Endothelial cell (in vitro differentiated cells): ENCODE results near the gene CRABP2. TPM values are rescaled to one million over a fixed set of nuclear protein-coding genes. Genes with fewer than 3 reads are reported as not detected.

ENCODE experiments used
- DNase-seq: peaks from one replicate; pipeline ENCODE4 v3.0.0; 2021; ENCODE audit warnings: low spot score
- H3K27ac Mint-ChIP-seq: one replicate; pipeline ENCODE4 v1.8.0; 2021; ENCODE audit warnings: mixed read lengths, inconsistent platforms; ENCODE audit not compliant: unreplicated experiment
- H3K27me3 Mint-ChIP-seq: one replicate; pipeline ENCODE4 v1.8.0; 2021; ENCODE audit warnings: mild to moderate bottlenecking, moderate library complexity, mixed read lengths, inconsistent platforms; ENCODE audit not compliant: unreplicated experiment
- H3K36me3 Mint-ChIP-seq: one replicate; pipeline ENCODE4 v1.8.0; 2021; ENCODE audit warnings: mild to moderate bottlenecking, low read depth, mixed read lengths, inconsistent platforms; ENCODE audit not compliant: unreplicated experiment
- H3K4me1 Mint-ChIP-seq: one replicate; pipeline ENCODE4 v1.8.0; 2021; ENCODE audit warnings: mild to moderate bottlenecking, mixed read lengths, inconsistent platforms; ENCODE audit not compliant: unreplicated experiment
- H3K4me3 Mint-ChIP-seq: one replicate; pipeline ENCODE4 v1.8.0; 2021; ENCODE audit warnings: mild to moderate bottlenecking, mixed read lengths, inconsistent platforms; ENCODE audit not compliant: unreplicated experiment
- H3K9me3 Mint-ChIP-seq: one replicate; pipeline ENCODE4 v1.8.0; 2021; ENCODE audit warnings: mixed read lengths, inconsistent platforms; ENCODE audit not compliant: unreplicated experiment
- total RNA-seq: library from RNA; stranded (reverse); fragmentation: NEBNext Ultra II Directional; extraction: Animal tissue kit (Norgen Biotek cat#: 25700); gene quantifications from one replicate; pipeline ENCODE4 v1.2.1, GENCODE V29; 2021; ENCODE audit not compliant: unreplicated experiment
- TF ChIP-seq, protein P1 (sequence below): fragments of 200-600 bp; sonication (generic); IDR thresholded peaks from one replicate; pipeline ENCODE4 v1.5.0; 2021; ENCODE audit warnings: antibody characterized with exemption; ENCODE audit not compliant: unreplicated experiment

The CRABP2 gene
- total RNA-seq, 1 donor from 2014 or later = 9.5 TPM

DNA sequence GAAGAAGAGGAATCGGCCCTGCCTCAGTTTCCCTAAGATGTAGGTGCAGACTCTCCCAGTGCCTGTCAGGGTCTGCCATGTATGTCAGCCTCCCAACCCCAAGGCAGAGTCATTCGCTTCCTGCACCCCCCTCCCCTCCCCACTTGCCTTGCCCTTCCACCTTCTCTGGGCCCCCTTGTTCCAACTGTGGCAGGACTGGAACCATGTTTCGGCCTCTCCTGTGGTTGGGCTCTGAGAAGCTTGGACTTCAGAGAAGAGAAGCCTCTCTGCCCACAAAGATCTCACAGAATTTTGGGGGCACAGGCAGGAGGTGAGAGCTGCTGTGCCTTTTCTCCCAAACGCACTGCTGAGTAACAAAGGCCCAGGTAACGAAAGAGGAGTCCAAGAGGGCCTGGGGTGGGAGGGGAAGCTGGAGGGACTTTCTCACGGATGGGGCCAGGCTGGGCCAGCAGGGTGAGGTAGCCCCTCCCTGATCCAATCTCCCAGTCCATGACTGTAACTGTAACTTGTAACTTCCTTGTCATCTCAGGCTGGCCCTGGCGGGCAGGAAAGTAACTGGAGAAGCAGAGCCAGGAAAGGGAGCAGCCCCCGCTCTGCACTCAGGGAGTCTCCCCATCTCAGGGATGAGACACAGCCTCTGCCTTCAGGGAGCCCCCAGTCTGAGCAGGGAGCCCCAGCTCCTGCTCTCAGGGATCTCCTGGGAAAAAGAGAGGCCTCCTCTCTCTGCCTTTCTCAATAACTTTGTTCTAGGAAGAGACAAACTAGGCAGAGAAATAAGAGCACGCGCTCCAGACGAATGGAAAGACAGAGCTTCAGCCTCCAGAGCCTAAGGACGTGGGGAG, 11.3 kb downstream of the CRABP2 start:
- peak; percentile 40 for DNase-seq
- peak overlapping the region; percentile 57 for H3K27ac Mint-ChIP-seq
- TF ChIP-seq, protein P1, sequence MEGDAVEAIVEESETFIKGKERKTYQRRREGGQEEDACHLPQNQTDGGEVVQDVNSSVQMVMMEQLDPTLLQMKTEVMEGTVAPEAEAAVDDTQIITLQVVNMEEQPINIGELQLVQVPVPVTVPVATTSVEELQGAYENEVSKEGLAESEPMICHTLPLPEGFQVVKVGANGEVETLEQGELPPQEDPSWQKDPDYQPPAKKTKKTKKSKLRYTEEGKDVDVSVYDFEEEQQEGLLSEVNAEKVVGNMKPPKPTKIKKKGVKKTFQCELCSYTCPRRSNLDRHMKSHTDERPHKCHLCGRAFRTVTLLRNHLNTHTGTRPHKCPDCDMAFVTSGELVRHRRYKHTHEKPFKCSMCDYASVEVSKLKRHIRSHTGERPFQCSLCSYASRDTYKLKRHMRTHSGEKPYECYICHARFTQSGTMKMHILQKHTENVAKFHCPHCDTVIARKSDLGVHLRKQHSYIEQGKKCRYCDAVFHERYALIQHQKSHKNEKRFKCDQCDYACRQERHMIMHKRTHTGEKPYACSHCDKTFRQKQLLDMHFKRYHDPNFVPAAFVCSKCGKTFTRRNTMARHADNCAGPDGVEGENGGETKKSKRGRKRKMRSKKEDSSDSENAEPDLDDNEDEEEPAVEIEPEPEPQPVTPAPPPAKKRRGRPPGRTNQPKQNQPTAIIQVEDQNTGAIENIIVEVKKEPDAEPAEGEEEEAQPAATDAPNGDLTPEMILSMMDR = no peak
- no peaks in the 10 kb centered on the region for H3K9me3 Mint-ChIP-seq
- no peak overlapping the region for H3K4me3 Mint-ChIP-seq
- H3K36me3 Mint-ChIP-seq = peaks cover 13% of the 10 kb centered on the region
- peaks cover 37% of the 10 kb centered on the region for H3K4me1 Mint-ChIP-seq
- H3K27me3 Mint-ChIP-seq = peaks cover 20% of the 10 kb centered on the region

DNA sequence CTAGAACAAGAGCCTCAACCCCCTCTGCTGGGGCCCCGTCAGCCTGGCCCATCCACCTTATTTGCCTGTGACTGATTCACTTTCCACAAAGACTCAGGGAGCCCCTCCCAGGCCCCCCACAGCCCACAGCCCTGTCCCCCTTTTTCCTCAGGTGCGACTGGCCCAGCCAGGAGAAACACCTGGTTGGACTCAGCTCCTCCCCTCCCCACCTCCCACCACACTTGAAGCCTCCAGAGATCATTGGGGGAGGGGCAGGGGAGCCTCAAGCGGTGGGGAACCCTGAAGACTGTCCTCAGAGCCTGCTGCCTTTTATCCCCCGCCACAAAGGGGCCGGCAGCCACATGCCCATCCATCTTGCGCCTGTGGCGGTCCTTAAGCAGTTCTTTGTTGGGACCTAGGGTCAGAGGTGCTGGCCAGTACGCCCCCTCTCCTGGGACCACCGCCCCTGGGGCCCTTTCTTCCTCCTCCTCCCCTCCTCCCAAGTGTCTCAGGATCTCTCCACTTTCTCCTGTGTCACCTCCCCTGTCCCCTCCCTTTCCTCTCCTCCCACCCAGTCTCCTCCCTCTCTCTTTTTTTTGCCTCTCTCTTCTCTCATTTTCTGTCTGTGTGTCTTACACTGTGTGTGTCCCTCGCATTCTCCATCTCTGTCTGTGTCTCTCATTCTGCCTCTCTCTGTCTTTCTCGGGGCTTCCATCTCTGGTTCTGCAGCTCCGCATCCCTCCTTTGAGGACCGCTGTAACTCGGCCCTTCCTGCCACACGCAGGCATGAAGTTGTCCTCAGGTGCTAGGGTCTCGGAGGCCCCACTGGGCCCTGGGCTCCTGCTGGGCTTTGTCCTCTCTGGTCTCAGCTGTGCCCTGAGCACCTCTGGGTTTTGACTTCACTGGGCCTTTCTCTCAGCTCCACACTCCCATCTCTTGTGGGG, 12.2 kb downstream of the CRABP2 start:
- no peak for DNase-seq
- no peak overlapping the region for H3K27ac Mint-ChIP-seq
- TF ChIP-seq, protein P1 = no peak
- peaks cover 37% of the 10 kb centered on the region for H3K4me1 Mint-ChIP-seq
- H3K27me3 Mint-ChIP-seq = peaks cover 23% of the 10 kb centered on the region
- no peaks in the 10 kb centered on the region for H3K9me3 Mint-ChIP-seq
- H3K4me3 Mint-ChIP-seq = peak overlapping the region; percentile 68
- H3K36me3 Mint-ChIP-seq = peaks cover 8% of the 10 kb centered on the region

DNA sequence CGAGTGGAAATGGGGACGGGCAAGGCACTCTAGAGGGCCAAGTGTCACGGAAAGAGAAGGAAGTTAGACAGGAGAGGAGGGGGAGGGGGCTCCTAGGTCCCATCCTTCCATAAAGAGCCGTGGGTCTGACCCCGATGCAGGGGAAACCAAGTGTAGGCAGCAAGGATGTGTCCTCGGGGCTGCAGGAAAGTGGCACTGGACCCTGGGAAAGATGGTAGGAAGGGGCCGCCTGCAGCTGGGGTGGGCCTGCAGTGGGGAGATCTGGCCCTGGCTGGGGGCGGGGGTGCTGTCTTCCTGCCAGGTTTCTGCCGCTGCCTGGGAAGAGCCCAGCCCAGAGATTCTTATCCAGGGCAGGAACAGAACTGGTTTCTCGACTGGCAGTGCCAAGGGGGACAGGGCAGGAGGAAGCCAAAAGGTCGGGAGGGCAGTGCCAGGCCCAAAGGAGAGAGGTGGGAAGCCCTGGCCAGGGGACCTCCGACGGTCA, 12.9 kb downstream of the CRABP2 start:
- Mint-ChIP-seq H3K4me3 (peak overlapping the region; percentile 60), H3K27me3 (peaks cover 23% of the 10 kb centered on the region), H3K4me1 (peaks cover 37% of the 10 kb centered on the region), H3K27ac (no peak overlapping the region), H3K36me3 (peaks cover 8% of the 10 kb centered on the region), H3K9me3 (no peaks in the 10 kb centered on the region)
- DNase-seq = no peak
- TF ChIP-seq, protein P1 = no peak

DNA sequence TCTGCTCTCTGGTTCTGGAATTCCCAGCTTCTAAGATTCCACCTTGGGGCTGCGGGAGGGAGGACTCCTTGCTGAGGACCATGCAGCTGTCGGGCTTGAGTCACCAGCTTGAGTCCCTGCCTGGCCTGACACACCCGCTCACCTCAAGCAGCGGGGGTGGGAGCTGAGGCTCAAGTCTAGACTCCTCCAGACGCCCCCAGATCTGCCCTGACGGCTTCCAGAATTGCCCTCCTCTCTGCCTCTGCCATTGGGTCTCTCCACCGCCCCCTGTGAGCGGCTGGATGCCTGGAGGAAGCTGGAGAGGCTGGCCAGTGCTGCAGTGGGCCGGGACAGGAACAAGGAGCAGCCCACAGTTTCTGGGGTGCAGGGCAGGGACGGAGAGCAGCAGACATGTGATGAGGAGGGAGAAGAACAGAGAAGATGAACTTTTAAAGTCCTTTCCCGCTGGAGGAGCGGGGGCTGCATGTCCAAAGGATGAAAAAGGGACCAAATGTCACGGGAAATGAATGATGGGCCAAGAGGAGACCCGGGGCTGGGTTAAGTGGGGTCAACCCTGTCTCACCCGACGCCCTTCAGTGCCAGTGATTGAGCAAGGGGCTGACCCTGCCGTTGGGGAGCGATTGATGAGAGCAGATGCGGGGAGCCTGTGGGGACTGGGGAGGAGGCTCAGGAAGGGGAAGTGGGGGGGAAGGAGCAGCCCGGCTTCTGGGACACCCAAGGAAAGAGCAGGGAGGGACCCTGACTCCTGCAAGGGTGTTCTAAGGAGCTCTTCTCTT, 13.5 kb downstream of the CRABP2 start:
- H3K4me3 Mint-ChIP-seq = peak overlapping the region; percentile 60
- H3K36me3 Mint-ChIP-seq = peaks cover 8% of the 10 kb centered on the region
- H3K9me3 Mint-ChIP-seq = no peaks in the 10 kb centered on the region
- H3K27me3 Mint-ChIP-seq = peaks cover 23% of the 10 kb centered on the region
- peak; percentile 49 for DNase-seq
- TF ChIP-seq, protein P1 = no peak
- peaks cover 37% of the 10 kb centered on the region for H3K4me1 Mint-ChIP-seq
- H3K27ac Mint-ChIP-seq = no peak overlapping the region
